ENCODE data around the gene KMT2B. TPM values are rescaled to one million over a fixed set of nuclear protein-coding genes. Genes with fewer than 3 reads are reported as not detected.

Gene KMT2B
- total RNA-seq, 2 donors from 2014 or later, result 67.4 to 117 TPM

GRCh38 chr19:35777086-35777841 lies 59.5 kb downstream of the KMT2B start:
- H3K4me3 Mint-ChIP-seq, result peak overlapping the region; percentile 81
- no peak for ATAC-seq (replicated peaks)
- no peak overlapping the region for H3K27ac Mint-ChIP-seq
- H3K9me3 Mint-ChIP-seq, result no peaks in the 10 kb centered on the region
- no peaks in the 10 kb centered on the region for H3K36me3 Mint-ChIP-seq (ENCODE audit: low read depth)
- no peaks in the 10 kb centered on the region for H3K27me3 Mint-ChIP-seq
- H3K4me1 Mint-ChIP-seq, result peaks cover 9% of the 10 kb centered on the region

DNA sequence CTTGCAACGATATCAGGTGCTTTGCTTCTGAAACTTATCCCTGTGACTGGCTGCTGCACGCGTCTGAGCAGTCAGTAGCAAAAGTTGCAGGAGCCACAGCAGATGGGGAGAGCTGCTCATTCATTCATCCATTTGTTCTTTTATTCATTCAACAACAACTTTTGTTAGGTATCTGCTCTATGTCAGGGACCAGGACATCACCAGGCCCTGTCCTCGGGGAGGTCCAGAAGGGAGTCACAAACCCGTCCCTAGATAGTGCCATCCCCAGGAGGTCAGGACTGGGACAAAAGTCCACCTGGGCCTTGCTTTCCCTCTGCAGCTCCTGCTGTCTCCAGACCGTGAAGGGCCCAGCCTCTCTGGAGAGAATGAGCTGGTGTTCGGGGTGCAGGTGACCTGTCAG lies 60.2 kb downstream of the KMT2B start:
- no peak overlapping the region for H3K4me3 Mint-ChIP-seq
- H3K27ac Mint-ChIP-seq, result no peak overlapping the region
- peaks cover 9% of the 10 kb centered on the region for H3K4me1 Mint-ChIP-seq
- H3K36me3 Mint-ChIP-seq (ENCODE audit: low read depth), result no peaks in the 10 kb centered on the region
- H3K9me3 Mint-ChIP-seq, result no peaks in the 10 kb centered on the region
- no peak for ATAC-seq (replicated peaks)
- H3K27me3 Mint-ChIP-seq, result no peaks in the 10 kb centered on the region

DNA sequence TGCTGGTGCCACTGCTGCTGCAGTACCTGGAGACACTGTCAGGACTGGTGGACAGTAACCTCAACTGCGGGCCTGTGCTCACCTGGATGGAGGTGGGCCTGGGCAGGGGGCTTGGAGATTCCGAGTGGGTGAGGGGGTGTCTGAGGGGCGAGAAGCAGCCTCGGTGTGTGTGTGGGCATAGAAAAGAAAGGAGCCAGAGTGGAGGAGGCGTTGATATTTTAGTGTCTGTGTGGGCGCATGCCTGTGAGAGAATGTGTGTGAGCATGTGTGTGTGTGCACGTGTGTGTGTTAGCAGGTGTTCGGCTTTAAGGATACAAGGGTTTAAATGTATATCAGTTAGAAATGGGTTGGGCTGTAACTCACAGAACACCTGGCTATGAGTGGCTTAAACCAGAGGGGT lies 61.2 kb downstream of the KMT2B start:
- H3K4me3 Mint-ChIP-seq, result no peak overlapping the region
- H3K27me3 Mint-ChIP-seq, result no peaks in the 10 kb centered on the region
- H3K27ac Mint-ChIP-seq, result peak overlapping the region; percentile 25
- no peaks in the 10 kb centered on the region for H3K36me3 Mint-ChIP-seq (ENCODE audit: low read depth)
- ATAC-seq (replicated peaks), result no peak
- H3K4me1 Mint-ChIP-seq, result peaks cover 9% of the 10 kb centered on the region
- no peaks in the 10 kb centered on the region for H3K9me3 Mint-ChIP-seq

DNA sequence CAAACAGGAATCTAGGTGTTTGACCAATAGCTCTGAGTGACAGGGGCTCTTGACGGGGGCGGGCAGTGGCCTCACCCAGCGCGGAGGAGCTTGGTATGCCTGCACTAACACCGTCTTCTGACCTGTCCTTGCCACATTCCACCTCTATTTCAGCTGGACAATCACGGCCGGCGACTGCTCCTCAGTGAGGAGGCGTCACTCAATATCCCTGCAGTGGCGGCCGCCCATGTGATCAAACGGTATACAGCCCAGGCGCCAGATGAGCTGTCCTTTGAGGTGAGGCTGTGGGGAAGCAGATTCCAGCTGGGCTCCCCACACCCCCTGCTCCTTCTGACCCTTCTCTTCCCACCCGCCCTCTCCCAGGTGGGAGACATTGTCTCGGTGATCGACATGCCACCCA lies 62.3 kb downstream of the KMT2B start:
- no peak for ATAC-seq (replicated peaks)
- Mint-ChIP-seq H3K36me3 (ENCODE audit: low read depth) (no peaks in the 10 kb centered on the region), H3K27me3 (no peaks in the 10 kb centered on the region), H3K9me3 (no peaks in the 10 kb centered on the region), H3K27ac (no peak overlapping the region), H3K4me1 (peaks cover 4% of the 10 kb centered on the region), H3K4me3 (no peak overlapping the region)

GRCh38 chr19:35780717-35781116 lies 62.9 kb downstream of the KMT2B start:
- no peak for ATAC-seq (replicated peaks)
- Mint-ChIP-seq H3K36me3 (ENCODE audit: low read depth) (no peaks in the 10 kb centered on the region), H3K9me3 (no peaks in the 10 kb centered on the region), H3K27me3 (no peaks in the 10 kb centered on the region), H3K4me1 (peaks cover 4% of the 10 kb centered on the region), H3K4me3 (no peak overlapping the region), H3K27ac (no peak overlapping the region)

DNA sequence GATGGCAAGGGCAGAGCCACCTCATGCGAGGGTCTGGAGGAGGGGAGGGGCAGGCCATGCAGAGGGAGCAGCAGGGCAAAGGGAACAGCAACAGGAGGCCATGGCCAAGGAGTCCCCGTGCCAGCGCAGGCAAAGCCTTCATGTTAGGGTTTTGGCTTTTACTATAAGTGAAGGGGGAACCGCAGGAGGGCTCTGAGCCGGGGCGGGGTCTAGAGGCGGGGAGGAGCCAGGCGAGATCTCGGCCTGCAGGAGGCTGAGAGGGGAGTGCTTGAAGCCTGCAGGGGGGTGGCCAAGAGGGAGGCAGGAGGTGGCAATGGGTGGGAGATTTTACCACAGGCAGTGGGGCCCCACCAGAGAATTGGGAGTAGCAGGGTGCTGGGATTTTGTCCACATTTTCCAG lies 63.8 kb downstream of the KMT2B start:
- Mint-ChIP-seq H3K27me3 (no peaks in the 10 kb centered on the region), H3K27ac (no peak overlapping the region), H3K36me3 (ENCODE audit: low read depth) (no peaks in the 10 kb centered on the region), H3K4me3 (no peak overlapping the region), H3K4me1 (peaks cover 2% of the 10 kb centered on the region), H3K9me3 (no peaks in the 10 kb centered on the region)
- no peak for ATAC-seq (replicated peaks)

GRCh38 chr19:35782589-35782988 lies 64.8 kb downstream of the KMT2B start:
- no peak overlapping the region for H3K4me3 Mint-ChIP-seq
- no peaks in the 10 kb centered on the region for H3K4me1 Mint-ChIP-seq
- H3K27ac Mint-ChIP-seq, result no peak overlapping the region
- H3K36me3 Mint-ChIP-seq (ENCODE audit: low read depth), result no peaks in the 10 kb centered on the region
- no peaks in the 10 kb centered on the region for H3K27me3 Mint-ChIP-seq
- no peaks in the 10 kb centered on the region for H3K9me3 Mint-ChIP-seq
- ATAC-seq (replicated peaks), result no peak

GRCh38 chr19:35783469-35784434 lies 65.9 kb downstream of the KMT2B start:
- H3K9me3 Mint-ChIP-seq, result no peaks in the 10 kb centered on the region
- H3K27ac Mint-ChIP-seq, result no peak overlapping the region
- no peaks in the 10 kb centered on the region for H3K36me3 Mint-ChIP-seq (ENCODE audit: low read depth)
- H3K4me3 Mint-ChIP-seq, result no peak overlapping the region
- H3K4me1 Mint-ChIP-seq, result no peaks in the 10 kb centered on the region
- ATAC-seq (replicated peaks), result no peak
- no peaks in the 10 kb centered on the region for H3K27me3 Mint-ChIP-seq

- no peak for ATAC-seq (replicated peaks)
- Mint-ChIP-seq H3K27ac (no peak overlapping the region), H3K36me3 (ENCODE audit: low read depth) (no peaks in the 10 kb centered on the region), H3K4me3 (no peak overlapping the region), H3K27me3 (no peaks in the 10 kb centered on the region), H3K4me1 (no peaks in the 10 kb centered on the region), H3K9me3 (no peaks in the 10 kb centered on the region)
Measured at GRCh38 chr19:35784503-35785338, 66.9 kb downstream of the KMT2B start.

GRCh38 chr19:35785339-35785627 lies 67.5 kb downstream of the KMT2B start:
- no peak overlapping the region for H3K27ac Mint-ChIP-seq
- H3K36me3 Mint-ChIP-seq (ENCODE audit: low read depth), result no peaks in the 10 kb centered on the region
- no peaks in the 10 kb centered on the region for H3K27me3 Mint-ChIP-seq
- no peak overlapping the region for H3K4me3 Mint-ChIP-seq
- no peak for ATAC-seq (replicated peaks)
- H3K9me3 Mint-ChIP-seq, result no peaks in the 10 kb centered on the region
- H3K4me1 Mint-ChIP-seq, result no peaks in the 10 kb centered on the region

DNA sequence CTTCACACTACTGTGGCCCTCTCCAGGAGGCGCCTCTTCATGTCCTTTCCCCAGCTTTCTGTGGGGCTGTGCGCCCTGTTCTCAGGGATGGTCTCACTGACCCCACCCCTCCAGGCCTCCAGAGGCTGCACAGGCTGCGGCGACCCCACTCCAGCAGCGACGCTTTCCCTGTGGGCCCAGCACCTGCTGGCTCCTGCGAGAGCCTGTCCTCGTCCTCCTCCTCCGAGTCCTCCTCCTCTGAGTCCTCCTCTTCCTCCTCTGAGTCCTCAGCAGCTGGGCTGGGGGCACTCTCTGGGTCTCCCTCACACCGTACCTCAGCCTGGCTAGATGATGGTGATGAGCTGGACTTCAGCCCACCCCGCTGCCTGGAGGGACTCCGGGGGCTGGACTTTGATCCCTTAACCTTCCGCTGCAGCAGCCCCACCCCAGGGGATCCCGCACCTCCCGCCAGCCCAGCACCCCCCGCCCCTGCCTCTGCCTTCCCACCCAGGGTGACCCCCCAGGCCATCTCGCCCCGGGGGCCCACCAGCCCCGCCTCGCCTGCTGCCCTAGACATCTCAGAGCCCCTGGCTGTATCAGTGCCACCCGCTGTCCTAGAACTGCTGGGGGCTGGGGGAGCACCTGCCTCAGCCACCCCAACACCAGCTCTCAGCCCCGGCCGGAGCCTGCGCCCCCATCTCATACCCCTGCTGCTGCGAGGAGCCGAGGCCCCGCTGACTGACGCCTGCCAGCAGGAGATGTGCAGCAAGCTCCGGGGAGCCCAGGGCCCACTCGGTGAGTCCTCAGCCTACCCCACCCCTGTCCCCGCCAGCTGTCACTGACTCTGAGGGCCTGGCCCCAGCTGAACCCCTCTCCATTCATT lies 68.7 kb downstream of the KMT2B start:
- H3K9me3 Mint-ChIP-seq, result no peaks in the 10 kb centered on the region
- H3K27ac Mint-ChIP-seq, result no peak overlapping the region
- H3K27me3 Mint-ChIP-seq, result no peaks in the 10 kb centered on the region
- no peak for ATAC-seq (replicated peaks)
- no peaks in the 10 kb centered on the region for H3K36me3 Mint-ChIP-seq (ENCODE audit: low read depth)
- no peaks in the 10 kb centered on the region for H3K4me1 Mint-ChIP-seq
- H3K4me3 Mint-ChIP-seq, result no peak overlapping the region

- H3K4me1 Mint-ChIP-seq, result no peaks in the 10 kb centered on the region
- H3K27ac Mint-ChIP-seq, result no peak overlapping the region
- no peaks in the 10 kb centered on the region for H3K36me3 Mint-ChIP-seq (ENCODE audit: low read depth)
- no peaks in the 10 kb centered on the region for H3K27me3 Mint-ChIP-seq
- H3K4me3 Mint-ChIP-seq, result no peak overlapping the region
- no peak for ATAC-seq (replicated peaks)
- no peaks in the 10 kb centered on the region for H3K9me3 Mint-ChIP-seq
Measured at GRCh38 chr19:35787227-35787799, 69.5 kb downstream of the KMT2B start.
